NCI-H460 (cell line): ENCODE measurements around the gene ENOX1. TPM values are rescaled to one million over a fixed set of nuclear protein-coding genes. Genes with fewer than 3 reads are reported as not detected.
A peak's percentile ranks its signal among the peaks of the same experiment; 100 is the strongest.

Experiments
- DNase-seq: peaks from one replicate; pipeline ENCODE4 v3.0.0-alpha.2; 2016; ENCODE audit warnings: low read depth; ENCODE audit errors: extremely low read depth
- total RNA-seq: library from RNA; depleted of rRNA; stranded (reverse); fragments of >200 nt; shearing (Covaris generic); gene quantifications from 2 replicates; pipeline ENCODE4 v1.2.3, GENCODE V29; 2014

The ENOX1 gene
- total RNA-seq, 1 experiment from 2014 or later: 7.6 TPM

DNA sequence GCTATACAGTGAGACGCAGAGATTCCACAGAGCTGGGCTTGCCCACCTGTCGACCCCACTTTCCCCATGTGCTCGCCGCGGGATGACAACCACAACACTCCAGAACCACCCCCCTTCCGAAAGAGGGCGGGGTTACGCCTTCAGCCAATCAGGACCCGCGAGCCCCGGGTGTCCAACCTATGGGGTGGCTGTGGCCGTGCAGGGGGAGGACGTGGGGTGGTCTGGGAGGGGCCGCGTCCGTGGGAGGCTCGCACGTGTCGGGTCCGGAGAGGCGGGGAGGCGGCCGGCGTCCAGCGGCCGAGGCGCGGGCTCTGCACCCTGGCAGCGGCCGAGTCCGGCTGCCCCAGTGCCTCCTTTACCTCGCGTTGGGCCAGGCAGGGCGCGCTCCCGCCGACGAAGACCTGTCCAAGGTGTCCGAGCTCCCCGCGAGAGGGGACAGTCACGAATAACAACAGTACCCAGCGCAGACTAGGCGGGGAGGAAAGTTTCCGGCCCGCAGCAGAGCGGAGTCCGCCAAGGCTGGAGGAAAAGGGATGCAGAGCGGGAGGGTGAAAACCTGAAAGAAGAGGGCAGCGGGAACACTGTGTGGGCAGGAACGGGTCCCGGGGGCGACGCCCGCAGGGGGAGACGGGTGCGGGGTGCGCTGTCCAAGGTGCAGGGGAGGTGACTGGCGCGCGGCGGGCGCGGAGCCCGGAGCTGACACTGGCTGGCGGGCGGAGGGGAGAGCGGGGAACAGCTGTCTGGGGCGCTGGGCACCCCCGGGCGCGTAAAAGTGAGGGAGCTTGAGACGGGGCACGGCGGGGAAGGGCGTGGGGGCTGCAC lies 911 bp downstream of the ENOX1 start:
- DNase-seq: peak; percentile 55

DNA sequence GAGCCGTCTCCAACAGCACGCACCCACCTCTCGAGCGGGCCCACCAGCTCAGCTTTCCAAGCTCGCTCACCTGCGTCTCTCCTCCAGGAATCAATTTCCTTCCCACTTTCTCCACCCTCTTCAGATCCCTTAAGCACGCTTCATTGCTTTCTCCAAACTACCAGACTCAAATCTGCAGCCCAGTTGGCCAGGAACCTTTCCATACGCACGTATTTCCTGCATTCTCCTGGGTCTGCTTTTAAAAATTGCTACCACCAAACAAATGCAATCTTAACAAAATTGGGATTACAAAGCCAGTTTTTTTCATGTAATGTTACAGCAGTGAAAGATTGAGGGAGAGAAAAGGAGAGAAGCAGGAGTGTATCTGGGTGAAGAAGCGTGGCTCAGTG lies 1.5 kb downstream of the ENOX1 start:
- no peak for DNase-seq

DNA sequence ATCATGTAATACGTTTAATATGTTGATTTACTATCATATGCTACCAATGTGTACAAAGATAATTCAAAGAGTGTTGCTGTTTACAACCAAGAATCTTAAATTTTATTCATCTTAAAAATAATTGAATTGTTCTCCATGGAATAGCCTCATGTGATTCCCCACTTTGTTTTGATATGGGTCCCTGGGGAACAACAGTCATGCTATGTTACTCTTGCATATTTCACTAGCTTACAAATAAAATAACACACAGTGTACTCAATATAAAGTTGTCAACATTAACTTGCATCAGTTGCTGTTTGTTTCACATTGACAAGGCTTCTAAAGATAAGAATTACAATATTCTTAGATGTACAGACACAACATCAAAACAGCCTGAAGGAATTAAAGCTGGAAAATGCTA lies 2.3 kb downstream of the ENOX1 start:
- no peak for DNase-seq

DNA sequence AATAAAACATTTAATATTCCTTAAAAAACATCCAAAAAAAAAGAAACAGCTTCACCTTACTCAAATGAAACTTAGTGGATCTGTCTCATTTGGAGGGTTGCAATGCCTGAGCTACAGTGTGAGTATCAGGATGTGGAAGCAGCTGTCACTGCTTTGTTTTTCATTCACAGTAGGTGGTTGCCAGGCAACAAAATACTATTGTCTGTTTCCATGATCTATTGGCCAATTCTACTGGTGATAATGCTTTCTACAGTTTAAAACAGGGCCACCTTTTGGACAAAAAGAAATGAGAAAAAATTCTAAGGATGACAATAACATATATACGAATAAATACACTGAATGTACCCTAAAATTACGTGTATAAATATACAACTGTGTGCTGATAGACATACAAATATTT lies 3.0 kb downstream of the ENOX1 start:
- DNase-seq: no peak

DNA sequence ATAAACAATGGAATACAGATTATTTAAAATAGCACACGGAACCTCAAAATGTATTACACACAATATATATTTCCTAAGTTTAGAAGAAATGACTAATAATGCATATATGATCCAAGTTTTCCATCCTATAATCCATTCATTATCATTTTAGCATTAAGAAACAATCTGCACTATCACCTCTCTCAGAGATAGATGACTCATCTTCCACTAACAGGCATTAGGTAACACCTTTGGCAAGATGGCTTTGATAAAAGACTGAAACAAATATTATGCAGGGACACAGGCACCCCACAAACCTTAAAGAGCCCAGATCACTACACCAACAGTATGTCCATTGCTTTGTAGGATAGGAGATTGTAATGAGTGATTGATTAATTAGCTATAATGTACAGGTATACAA lies 4.1 kb downstream of the ENOX1 start:
- DNase-seq: no peak

DNA sequence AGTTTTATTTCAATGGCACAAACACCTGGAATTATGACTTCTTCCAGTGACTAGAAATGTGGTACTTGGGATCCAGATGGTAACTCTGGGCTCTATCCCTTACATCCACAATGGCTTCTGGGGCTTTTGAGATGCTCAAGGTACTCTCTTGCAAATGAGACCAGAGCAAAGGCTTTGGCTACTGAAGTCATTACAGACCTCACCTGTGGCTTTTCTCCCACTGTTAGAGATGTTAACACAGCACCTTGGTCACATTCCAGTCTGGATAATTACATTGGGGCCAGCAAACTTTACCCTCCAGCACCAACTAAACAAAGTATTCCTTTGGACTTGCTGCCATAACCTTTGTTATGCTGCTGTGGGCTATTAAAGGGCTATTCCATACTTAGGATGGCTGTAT lies 6.1 kb downstream of the ENOX1 start:
- no peak for DNase-seq

DNA sequence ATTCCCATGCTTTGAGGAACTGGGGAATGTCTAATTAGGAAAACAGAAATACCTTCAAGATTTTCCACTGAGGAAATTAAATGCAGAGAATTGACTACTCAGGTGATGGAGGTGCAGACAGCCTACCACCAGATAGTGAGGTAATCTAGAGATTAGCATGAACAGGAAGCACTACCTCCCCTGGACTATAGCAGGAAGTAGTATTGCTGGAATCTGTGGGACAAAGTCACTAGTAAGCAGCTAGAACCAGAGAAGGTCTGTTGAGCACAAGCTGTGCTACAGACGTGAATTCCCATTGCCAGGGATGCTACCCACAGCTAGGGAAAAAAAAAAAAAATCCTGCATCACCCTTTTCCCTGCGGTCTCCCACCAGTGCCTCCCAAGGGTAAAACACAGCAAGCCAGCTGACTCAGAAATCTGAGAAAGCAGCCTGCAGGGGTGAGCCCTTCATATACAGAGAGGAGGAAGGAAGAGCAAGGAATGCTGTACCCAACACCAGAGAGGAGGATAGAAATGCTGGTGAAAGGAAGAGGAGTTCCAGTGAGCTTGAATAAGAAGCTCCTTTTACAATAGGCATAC lies 10.2 kb downstream of the ENOX1 start:
- DNase-seq: no peak

DNA sequence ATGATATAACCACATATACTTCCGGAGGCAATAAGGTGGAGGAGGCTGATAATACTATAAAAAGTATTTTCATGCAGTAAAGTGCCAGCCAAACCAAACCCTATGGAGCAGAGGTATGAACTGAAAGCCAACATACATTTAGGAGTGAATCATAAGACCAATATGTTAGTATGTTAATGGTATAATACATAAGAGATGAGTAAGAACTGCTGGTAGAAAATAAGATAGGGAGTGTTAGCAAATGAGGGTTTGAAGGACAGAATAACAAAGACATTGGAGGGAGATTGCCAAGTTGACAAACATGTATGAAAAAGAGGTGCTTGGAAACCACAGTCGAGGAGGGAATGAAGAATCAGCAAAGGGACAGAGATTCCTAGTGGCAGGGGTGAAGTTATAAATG lies 10.8 kb downstream of the ENOX1 start:
- DNase-seq: no peak

DNA sequence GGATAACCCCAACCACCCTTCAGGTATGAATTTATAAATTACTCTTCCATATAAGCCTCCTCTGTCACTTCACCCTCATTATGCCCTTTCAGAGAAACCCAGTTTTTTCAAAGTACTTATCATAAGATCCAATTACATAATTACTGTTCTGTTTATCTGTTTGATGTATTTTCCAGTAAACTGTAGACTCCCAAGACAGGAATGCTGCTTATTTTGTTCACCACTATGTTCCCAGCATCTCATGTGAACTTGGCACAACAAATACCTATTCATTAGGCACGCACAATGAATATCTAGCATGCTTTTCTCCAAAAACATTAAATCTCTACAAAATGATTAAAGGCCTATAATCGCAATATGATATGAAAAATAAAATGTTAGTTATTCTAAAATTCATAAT lies 13.2 kb downstream of the ENOX1 start:
- no peak for DNase-seq

DNA sequence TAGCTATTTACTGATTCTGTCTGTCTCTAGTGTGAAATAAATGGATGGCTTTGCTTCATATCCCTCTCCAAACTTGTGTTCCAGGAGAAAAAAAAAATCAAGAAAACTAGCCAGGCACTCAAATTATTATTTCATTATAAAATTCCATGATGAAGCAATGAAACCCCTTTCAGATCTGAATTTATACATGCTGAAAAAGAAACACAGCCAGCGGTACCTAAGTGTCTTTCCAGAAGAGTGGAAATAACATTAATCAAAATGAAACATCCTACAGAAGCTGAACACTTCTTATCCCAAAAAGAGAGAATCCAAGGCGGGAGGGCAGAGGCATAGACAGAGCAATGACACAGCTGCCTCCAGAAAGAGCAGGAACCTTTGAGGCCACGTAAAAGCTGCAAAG lies 15.9 kb downstream of the ENOX1 start:
- DNase-seq: no peak

DNA sequence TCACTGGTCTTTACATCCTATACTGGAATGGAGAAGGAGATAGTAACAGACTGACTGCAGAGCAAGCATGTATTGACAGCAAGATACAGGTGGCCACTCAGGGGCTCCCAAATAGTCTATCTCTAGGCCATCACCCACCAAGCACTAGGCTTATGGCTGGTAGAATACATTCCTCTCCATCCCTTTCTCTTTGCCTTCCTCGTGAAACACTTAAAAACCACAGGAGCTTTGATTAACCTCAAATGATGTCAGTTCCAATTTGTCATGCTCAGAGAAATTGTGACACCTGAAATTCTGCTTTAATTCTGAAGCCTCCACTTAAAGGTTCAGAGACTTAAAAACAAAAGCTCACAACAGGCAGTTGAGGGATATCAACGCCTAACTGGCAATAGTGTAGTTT lies 17.2 kb downstream of the ENOX1 start:
- DNase-seq: no peak

DNA sequence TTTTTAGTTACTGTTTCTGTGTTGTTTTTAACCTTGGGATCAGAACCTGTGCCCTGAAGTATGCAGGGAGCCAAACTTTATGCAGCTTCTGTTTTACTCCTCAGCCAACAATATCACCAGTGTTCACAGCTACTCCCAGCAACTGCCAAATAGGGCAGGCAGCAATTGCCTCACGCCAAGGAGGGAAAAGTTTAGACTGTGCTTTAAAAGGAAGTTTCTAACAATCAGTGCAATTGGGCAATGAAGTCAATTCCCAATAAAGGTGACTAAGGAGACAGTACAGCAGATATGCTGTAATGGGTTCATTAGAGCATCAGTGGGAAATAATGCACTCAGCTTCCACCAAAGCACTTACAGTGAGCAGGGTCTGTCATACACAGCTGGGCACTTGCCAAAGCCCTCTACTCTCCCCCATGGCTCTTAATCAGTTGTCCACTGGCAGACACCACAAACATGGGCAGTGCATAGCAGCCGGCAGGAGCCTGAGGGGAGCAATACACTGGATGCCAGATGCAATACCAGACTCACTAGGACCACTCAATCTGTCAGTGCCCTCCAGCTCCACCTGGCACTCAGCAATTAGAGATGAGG lies 19.3 kb downstream of the ENOX1 start:
- no peak for DNase-seq

DNA sequence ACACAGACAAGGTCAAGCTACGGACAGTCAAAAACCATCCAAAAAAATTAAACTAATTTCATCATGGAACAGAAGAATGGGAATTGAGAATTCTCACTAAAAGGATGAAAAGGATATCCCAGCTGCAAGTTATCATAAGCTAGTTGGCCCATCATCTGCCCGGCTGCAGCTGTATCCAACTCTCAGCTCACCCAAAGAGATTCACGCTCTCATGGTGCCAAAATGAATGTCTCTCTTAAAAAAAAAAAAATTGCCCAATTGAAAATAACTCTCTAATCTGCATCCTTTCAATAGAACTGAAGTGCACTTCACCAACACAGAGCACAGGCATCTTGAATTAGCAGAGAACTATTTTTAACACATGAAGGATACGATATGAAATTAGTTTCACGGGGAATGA lies 20.0 kb downstream of the ENOX1 start:
- DNase-seq: no peak

DNA sequence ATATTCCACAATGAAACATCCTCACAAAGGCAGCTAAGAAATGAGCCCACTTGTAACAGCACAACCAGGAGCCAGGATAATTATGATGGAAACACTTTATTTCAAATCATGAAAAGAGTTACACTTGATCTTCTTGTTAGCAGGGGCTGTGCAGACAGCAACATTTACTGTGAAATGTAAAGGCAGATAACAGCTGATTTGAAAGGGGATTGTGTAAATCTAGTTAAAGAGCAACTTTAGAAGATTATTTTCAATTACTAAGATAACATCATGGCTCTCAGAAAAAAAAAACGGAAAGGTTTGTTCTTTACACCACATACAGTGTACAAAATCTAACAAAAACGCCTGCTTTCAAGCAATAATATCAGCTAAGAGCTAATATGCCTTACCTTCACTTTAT lies 22.4 kb downstream of the ENOX1 start:
- DNase-seq: no peak

DNA sequence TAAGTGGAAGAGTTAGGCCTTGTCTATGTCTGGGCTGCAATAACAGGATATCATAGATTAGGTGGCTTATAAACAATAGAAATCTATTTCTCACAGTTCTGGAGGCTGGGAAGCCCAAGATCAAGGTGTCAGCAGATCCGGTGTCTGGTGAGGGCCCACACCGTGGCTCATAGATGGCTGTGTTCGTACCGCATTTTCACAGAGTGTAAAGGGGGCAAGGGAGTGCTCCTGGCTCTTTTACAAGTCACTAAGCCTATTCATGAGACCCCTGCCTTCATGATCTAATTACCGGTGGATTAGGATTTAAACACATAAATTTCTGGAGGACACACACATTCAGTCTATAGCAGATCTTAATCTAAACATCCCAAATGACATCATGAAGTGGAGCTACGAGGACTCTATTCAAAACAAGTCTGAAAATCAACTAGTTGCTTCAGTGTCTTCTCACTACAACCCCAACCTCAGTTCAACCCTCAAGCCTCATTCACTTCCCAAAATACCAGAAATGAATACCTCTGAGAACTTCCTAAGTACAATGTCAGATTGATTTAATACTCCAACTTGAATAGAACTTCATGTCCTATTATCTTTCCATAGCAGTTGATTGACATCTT lies 23.5 kb downstream of the ENOX1 start:
- DNase-seq: no peak

DNA sequence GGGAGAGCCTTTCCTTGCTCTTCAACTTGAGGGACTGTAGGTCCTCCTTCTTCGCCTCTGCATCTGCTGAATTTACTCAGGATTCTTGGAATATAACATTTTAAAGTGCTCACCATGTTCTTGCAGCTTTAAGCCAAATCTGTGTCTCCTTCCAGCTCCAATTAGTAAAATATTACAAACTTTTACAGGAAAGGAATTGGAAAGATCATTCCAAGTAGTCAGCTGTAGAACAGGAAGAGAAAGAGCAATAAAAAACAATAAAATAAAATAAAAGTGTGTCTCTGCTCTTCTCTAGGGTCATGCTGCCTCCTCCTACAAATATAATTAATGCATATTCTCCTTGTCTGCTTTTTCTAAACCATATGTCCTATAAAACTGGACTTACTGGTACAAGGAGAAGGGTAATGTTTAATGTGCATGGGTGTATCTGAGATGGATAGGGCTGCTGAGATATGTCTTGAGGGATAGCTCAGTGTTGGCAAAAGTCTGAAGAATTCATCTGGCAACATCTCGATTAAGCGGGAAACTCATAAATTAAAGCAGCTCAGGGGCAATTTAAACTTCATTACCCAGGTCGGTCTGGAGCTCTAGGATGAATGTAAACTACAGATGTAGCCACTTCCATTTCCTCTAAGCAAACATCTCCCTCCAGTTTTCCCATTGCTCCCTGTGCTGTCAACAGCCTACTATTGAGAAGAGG lies 25.0 kb downstream of the ENOX1 start:
- no peak for DNase-seq

DNA sequence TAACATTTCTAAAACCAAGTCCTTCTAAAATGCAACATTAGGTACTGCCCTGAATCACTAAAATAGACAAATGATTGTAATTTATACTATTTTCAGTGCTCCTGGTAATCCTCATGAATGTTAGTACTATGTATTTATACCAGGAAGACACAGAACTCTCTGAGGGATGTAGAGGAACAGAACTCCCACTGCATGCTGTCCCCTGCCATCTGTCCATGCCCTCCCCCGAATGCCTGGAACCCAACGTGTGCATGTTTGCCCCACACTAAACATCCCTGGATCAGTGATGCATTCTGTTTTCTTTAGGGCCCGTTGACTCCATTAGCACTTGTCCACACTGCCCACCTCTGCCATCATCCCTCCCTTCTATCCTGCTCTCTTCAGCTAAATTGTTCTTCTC lies 26.5 kb downstream of the ENOX1 start:
- DNase-seq: no peak

DNA sequence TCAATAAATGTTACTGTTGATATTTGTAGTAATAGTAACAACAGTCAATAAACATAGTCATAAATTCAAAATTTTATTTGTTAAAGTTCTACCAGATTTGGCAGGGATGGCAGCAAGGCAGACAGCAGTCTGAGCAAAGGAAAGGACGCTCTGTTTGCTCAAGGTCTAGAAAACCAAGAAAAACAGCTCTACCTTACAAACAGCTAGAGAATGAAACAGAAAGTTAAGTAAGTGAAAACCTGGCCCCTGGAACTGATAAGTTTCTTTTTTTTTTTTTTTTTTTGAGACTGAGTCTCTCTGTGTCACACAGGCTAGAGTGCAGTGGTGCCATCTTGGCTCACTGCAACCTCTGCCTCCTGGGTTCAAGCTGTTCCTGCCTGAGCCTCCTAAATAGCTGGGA lies 27.9 kb downstream of the ENOX1 start:
- DNase-seq: no peak

DNA sequence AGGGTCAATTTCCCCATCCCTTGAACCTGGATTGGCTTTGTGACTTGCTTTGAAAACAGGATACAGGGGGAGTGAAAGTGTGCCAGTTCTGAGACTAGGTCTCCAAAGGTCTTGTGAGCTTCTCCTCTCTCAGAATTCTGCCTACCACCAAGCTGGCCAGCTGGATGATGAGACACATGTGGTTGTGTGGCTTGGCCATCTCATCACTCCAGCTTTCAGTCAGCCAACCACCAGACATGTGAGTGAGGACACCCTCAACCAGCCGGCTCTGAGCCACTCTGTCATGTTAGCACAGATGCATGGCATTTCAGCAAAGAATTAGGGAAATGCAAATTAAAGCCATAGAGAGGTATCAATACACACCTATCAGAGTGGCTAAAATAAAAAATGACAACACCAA lies 29.5 kb downstream of the ENOX1 start:
- no peak for DNase-seq

DNA sequence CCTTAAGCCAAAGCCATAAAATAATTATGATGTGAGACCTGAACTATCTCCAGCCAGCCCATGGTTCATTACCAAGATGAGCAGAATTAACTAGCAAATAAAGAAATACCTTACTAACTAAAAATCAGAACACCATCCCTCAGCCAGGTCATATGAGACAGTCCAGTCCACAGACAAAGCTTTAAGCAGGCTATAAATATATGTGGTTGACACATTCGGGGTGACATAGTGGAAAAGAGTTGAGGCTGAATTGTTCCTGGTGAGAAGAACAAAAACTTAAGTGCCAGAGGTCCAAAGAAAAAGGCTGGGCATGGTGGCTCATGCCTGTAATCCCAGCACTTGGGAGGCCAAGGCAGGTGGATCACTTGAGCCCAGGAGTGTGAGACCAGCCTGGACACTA lies 30.9 kb downstream of the ENOX1 start:
- DNase-seq: no peak

DNA sequence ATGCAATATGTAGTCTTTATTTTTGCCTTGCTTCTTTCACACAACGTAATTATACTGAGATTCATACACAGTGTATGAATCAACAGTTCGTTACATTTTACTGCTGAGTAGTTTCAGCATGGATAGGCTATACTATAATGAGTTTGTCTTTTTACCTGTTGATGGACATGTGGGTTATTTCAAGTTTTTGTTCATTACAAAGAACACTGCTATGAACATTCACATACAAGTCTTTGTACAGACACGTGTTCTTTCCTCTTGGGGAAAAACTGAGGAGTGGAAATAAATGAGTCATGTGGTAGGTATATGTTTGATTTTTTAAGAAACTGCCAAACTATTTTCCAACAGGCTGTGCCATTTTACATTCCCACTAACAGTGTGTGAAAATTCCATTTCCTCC lies 35.1 kb downstream of the ENOX1 start:
- DNase-seq: no peak
